Chondrocyte (in vitro differentiated cells): Measurements from ENCODE around the gene PURA. TPM values are rescaled to one million over a fixed set of nuclear protein-coding genes. Genes with fewer than 3 reads are reported as not detected.
A peak's percentile ranks its signal among the peaks of the same experiment; 100 is the strongest.

ENCODE experiments used
- DNase-seq: peaks from one replicate; pipeline ENCODE4 v3.0.0; 2021; ENCODE audit warnings: mixed read lengths, low spot score
- H3K27ac Mint-ChIP-seq: one replicate; pipeline ENCODE4 v1.8.0; 2021; ENCODE audit warnings: mild to moderate bottlenecking, moderate library complexity, mixed read lengths; ENCODE audit not compliant: unreplicated experiment
- H3K27me3 Mint-ChIP-seq: 2 replicates; pipeline ENCODE4 v1.8.0; 2021; ENCODE audit warnings: low read depth, mixed read lengths
- H3K36me3 Mint-ChIP-seq: 2 replicates; pipeline ENCODE4 v1.8.0; 2021; ENCODE audit warnings: low read depth, mixed read lengths
- H3K4me1 Mint-ChIP-seq: 2 replicates; pipeline ENCODE4 v1.8.0; 2021; ENCODE audit warnings: low read depth, mild to moderate bottlenecking, mixed read lengths
- H3K4me3 Mint-ChIP-seq: one replicate; pipeline ENCODE4 v1.8.0; 2021; ENCODE audit warnings: mild to moderate bottlenecking, moderate library complexity, mixed read lengths; ENCODE audit not compliant: unreplicated experiment
- H3K9me3 Mint-ChIP-seq: 2 replicates; pipeline ENCODE4 v1.8.0; 2021; ENCODE audit warnings: low read depth, mixed read lengths
- CTCF ChIP-seq: fragments of 200-600 bp; sonication (generic); IDR thresholded peaks from 2 replicates; pipeline ENCODE4 v1.5.0; 2021; ENCODE audit warnings: antibody characterized with exemption, mild to moderate bottlenecking, moderate library complexity
- total RNA-seq: library from RNA; stranded (reverse); gene quantifications from 3 replicates; pipeline ENCODE4 v1.2.1, GENCODE V29; 2021

Gene PURA
- total RNA-seq, 1 donor from 2014 or later = 16.7 TPM

- H3K27me3 Mint-ChIP-seq = no peaks in the 10 kb centered on the region
- no peak overlapping the region for H3K4me3 Mint-ChIP-seq
- no peaks in the 10 kb centered on the region for H3K9me3 Mint-ChIP-seq
- no peak for DNase-seq
- H3K4me1 Mint-ChIP-seq = peaks cover 20% of the 10 kb centered on the region
- no peaks in the 10 kb centered on the region for H3K36me3 Mint-ChIP-seq
- no peak overlapping the region for H3K27ac Mint-ChIP-seq
- TF ChIP-seq CTCF = no peak
These were observed 14.5 kb downstream of the PURA start for GRCh38 chr5:140128376-140128775.

- Mint-ChIP-seq H3K27ac (no peak overlapping the region), H3K4me1 (peaks cover 12% of the 10 kb centered on the region), H3K27me3 (no peaks in the 10 kb centered on the region), H3K4me3 (no peak overlapping the region), H3K9me3 (no peaks in the 10 kb centered on the region), H3K36me3 (no peaks in the 10 kb centered on the region)
- no peak for TF ChIP-seq CTCF
- no peak for DNase-seq
These were observed 17.2 kb downstream of the PURA start for GRCh38 chr5:140130949-140131733.

DNA sequence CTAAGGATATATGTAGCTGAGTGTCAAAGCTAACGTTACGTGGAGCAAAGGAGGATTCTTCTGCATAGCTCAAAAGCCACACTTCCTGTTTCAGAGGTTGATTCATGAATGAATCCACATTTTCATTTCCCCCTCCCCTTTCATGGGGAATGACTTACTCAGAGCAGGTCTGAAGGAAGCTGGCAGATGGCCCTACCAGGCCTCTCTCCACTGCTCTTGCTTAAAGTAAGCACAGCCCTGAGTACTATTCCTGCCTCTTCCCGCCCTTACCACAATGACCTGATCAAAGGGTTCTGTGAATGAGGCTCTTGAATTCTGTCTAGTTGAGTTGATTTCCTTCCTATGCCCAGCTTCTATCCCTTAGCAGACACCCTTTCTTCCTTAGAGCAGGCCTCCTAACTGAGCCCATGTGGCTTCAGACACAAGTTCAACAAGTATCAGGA, 18.1 kb downstream of the PURA start:
- H3K27ac Mint-ChIP-seq = peak overlapping the region; percentile 34
- H3K4me1 Mint-ChIP-seq = peaks cover 12% of the 10 kb centered on the region
- no peaks in the 10 kb centered on the region for H3K9me3 Mint-ChIP-seq
- TF ChIP-seq CTCF = no peak
- H3K27me3 Mint-ChIP-seq = no peaks in the 10 kb centered on the region
- no peak for DNase-seq
- H3K4me3 Mint-ChIP-seq = no peak overlapping the region
- no peaks in the 10 kb centered on the region for H3K36me3 Mint-ChIP-seq

DNA sequence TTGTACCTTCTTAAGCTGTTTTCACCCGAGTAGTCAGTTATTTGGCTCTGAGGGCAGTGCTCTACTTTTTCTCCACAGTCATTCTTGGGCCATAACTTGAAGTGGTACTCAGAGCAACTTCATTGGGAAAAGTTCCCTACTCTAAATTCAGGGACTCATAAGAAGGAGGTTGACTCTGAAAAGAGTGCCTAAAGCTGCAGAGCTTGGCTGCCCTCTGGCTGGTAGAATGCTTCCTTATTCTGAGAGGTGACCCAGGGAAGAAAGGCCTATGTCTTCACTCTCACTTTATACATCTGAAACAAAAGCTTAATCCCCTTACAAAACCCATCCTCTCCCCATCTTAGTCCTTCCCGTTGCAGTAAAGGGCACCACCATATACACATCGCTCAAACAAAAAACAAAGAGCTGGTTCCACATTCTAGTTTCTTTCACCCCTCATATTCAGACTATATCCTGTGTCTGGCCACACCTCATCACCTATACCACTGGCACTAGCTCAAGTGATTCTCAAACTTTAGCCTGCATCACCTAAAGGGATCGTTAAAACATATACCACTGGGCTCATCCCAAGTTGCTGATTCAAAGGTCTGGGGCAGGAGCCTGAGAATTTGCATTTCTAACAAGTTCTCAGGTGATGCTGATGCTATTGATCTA, 19.7 kb downstream of the PURA start:
- no peaks in the 10 kb centered on the region for H3K27me3 Mint-ChIP-seq
- H3K4me1 Mint-ChIP-seq = peaks cover 12% of the 10 kb centered on the region
- no peak overlapping the region for H3K4me3 Mint-ChIP-seq
- H3K9me3 Mint-ChIP-seq = no peaks in the 10 kb centered on the region
- no peaks in the 10 kb centered on the region for H3K36me3 Mint-ChIP-seq
- TF ChIP-seq CTCF = no peak
- DNase-seq = no peak
- H3K27ac Mint-ChIP-seq = no peak overlapping the region

GRCh38 chr5:140134277-140134935, 20.5 kb downstream of the PURA start:
- H3K27me3 Mint-ChIP-seq = no peaks in the 10 kb centered on the region
- H3K4me3 Mint-ChIP-seq = no peak overlapping the region
- no peaks in the 10 kb centered on the region for H3K36me3 Mint-ChIP-seq
- H3K4me1 Mint-ChIP-seq = peaks cover 12% of the 10 kb centered on the region
- DNase-seq = no peak
- H3K9me3 Mint-ChIP-seq = no peaks in the 10 kb centered on the region
- TF ChIP-seq CTCF = no peak
- no peak overlapping the region for H3K27ac Mint-ChIP-seq
